HepG2 (cell line): ENCODE data around the gene INTS1. TPM values are rescaled to one million over a fixed set of nuclear protein-coding genes. Genes with fewer than 3 reads are reported as not detected.
A peak's percentile ranks its signal among the peaks of the same experiment; 100 is the strongest.

Experiments used
- AKAP8 ChIP-seq: sonication (generic); formaldehyde crosslinking; IDR thresholded peaks from 2 replicates; pipeline ENCODE4 v1.5.1; 2020; ENCODE audit warnings: mild to moderate bottlenecking, missing genetic modification reagents
- BORCS8-MEF2B ChIP-seq: sonication (generic); formaldehyde crosslinking; IDR thresholded peaks from 2 replicates; pipeline ENCODE4 v1.8.0; 2022; ENCODE audit warnings: mild to moderate bottlenecking, missing genetic modification reagents
- CEBPZ ChIP-seq: IDR thresholded peaks from 2 replicates; pipeline ENCODE4 v1.6.1; 2012; ENCODE audit warnings: low read length, improper control_type of control experiment
- CHCHD3 ChIP-seq: sonication (generic); formaldehyde crosslinking; IDR thresholded peaks from 2 replicates; pipeline ENCODE4 v1.8.0; 2022; ENCODE audit warnings: mild to moderate bottlenecking, missing genetic modification reagents, moderate library complexity
- HDAC6 ChIP-seq: fragments of 200-600 bp; sonication (generic); IDR thresholded peaks from 2 replicates; pipeline ENCODE4 v1.7.0; 2017; ENCODE audit warnings: mild to moderate bottlenecking, antibody characterized with exemption, low read length, low read depth
- KDM5B ChIP-seq: sonication (generic); formaldehyde crosslinking; IDR thresholded peaks from 2 replicates; pipeline ENCODE4 v1.4.0; 2020; ENCODE audit warnings: missing genetic modification reagents, mild to moderate bottlenecking, borderline replicate concordance
- MYC ChIP-seq: sonication (generic); formaldehyde crosslinking; IDR thresholded peaks from 2 replicates; pipeline ENCODE4 v1.9.0; 2021; ENCODE audit warnings: missing genetic modification reagents, borderline replicate concordance
- RXRA ChIP-seq: sonication (generic); formaldehyde crosslinking; IDR thresholded peaks from 2 replicates; pipeline ENCODE4 v1.5.1; 2020; ENCODE audit warnings: missing genetic modification reagents
- ZNF251 ChIP-seq: sonication (generic); formaldehyde crosslinking; IDR thresholded peaks from 2 replicates; pipeline ENCODE4 v1.9.0; 2021; ENCODE audit warnings: mild to moderate bottlenecking, missing genetic modification reagents
- ZNF547 ChIP-seq: sonication (generic); formaldehyde crosslinking; IDR thresholded peaks from 2 replicates; pipeline ENCODE4 v1.5.1; 2020; ENCODE audit warnings: mild to moderate bottlenecking, missing genetic modification reagents
- ZNF569 ChIP-seq: sonication (generic); formaldehyde crosslinking; IDR thresholded peaks from 2 replicates; pipeline ENCODE4 v1.5.0; 2020; ENCODE audit warnings: mild to moderate bottlenecking, missing genetic modification reagents, moderate library complexity, borderline replicate concordance
- polyA plus RNA-seq, 8 experiments: library from polyadenylated mRNA; depleted of rRNA in 3 of 8; stranded (reverse) in 7 of 8; unstranded in 1 of 8; fragments of >200 nt; fragmentation: Illumina TruSeq in 4 of 8; extraction: Trizol in 4 of 8; gene quantifications; 2 replicates each; pipeline versions ENCODE4 v1.2.1 to v1.2.3, GENCODE V29; 2011 to 2016; ENCODE audit warnings: low read depth in 4 of 8, missing spikeins in 1 of 8, mixed read lengths in 1 of 8; ENCODE audit not compliant: insufficient read depth in 1 of 8
- total RNA-seq, 5 experiments: library from RNA; depleted of rRNA; stranded (reverse); fragments of >200 nt; fragmentation: Illumina TruSeq; extraction: Trizol; gene quantifications; 2 replicates each; pipeline ENCODE4 v1.2.3, GENCODE V29; 2016; ENCODE audit warnings: low read depth in 1 of 5
- TF ChIP-seq, protein P1 (sequence below): sonication (generic); formaldehyde crosslinking; IDR thresholded peaks from 2 replicates; pipeline ENCODE4 v1.4.0; 2020; ENCODE audit warnings: missing genetic modification reagents, borderline replicate concordance
- TF ChIP-seq, protein P2 (sequence below): sonication (generic); formaldehyde crosslinking; IDR thresholded peaks from one replicate; pipeline ENCODE4 v1.5.1; 2020; ENCODE audit warnings: mild to moderate bottlenecking, missing genetic modification reagents; ENCODE audit errors: not compliant biosample characterization

INTS1 gene
- total and polyA plus RNA-seq, 2 of the 13 experiments (the other 11 are each of a cell fraction or from before 2014, with no cell fraction given): 13.7 to 29.0 TPM

- TF ChIP-seq, protein P1, sequence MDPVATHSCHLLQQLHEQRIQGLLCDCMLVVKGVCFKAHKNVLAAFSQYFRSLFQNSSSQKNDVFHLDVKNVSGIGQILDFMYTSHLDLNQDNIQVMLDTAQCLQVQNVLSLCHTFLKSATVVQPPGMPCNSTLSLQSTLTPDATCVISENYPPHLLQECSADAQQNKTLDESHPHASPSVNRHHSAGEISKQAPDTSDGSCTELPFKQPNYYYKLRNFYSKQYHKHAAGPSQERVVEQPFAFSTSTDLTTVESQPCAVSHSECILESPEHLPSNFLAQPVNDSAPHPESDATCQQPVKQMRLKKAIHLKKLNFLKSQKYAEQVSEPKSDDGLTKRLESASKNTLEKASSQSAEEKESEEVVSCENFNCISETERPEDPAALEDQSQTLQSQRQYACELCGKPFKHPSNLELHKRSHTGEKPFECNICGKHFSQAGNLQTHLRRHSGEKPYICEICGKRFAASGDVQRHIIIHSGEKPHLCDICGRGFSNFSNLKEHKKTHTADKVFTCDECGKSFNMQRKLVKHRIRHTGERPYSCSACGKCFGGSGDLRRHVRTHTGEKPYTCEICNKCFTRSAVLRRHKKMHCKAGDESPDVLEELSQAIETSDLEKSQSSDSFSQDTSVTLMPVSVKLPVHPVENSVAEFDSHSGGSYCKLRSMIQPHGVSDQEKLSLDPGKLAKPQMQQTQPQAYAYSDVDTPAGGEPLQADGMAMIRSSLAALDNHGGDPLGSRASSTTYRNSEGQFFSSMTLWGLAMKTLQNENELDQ (CRISPR knock-in tag): no peak
- no peak for TF ChIP-seq AKAP8 (CRISPR knock-in tag)
- no peak for TF ChIP-seq HDAC6
- TF ChIP-seq ZNF569 (CRISPR knock-in tag): no peak
- TF ChIP-seq KDM5B (CRISPR knock-in tag): no peak
- peak; percentile 42 for TF ChIP-seq ZNF547 (CRISPR knock-in tag)
- TF ChIP-seq CHCHD3 (CRISPR knock-in tag): 0 out of 2 replicates have a peak, but pooled peaks have one; percentile 22
- TF ChIP-seq, protein P2, sequence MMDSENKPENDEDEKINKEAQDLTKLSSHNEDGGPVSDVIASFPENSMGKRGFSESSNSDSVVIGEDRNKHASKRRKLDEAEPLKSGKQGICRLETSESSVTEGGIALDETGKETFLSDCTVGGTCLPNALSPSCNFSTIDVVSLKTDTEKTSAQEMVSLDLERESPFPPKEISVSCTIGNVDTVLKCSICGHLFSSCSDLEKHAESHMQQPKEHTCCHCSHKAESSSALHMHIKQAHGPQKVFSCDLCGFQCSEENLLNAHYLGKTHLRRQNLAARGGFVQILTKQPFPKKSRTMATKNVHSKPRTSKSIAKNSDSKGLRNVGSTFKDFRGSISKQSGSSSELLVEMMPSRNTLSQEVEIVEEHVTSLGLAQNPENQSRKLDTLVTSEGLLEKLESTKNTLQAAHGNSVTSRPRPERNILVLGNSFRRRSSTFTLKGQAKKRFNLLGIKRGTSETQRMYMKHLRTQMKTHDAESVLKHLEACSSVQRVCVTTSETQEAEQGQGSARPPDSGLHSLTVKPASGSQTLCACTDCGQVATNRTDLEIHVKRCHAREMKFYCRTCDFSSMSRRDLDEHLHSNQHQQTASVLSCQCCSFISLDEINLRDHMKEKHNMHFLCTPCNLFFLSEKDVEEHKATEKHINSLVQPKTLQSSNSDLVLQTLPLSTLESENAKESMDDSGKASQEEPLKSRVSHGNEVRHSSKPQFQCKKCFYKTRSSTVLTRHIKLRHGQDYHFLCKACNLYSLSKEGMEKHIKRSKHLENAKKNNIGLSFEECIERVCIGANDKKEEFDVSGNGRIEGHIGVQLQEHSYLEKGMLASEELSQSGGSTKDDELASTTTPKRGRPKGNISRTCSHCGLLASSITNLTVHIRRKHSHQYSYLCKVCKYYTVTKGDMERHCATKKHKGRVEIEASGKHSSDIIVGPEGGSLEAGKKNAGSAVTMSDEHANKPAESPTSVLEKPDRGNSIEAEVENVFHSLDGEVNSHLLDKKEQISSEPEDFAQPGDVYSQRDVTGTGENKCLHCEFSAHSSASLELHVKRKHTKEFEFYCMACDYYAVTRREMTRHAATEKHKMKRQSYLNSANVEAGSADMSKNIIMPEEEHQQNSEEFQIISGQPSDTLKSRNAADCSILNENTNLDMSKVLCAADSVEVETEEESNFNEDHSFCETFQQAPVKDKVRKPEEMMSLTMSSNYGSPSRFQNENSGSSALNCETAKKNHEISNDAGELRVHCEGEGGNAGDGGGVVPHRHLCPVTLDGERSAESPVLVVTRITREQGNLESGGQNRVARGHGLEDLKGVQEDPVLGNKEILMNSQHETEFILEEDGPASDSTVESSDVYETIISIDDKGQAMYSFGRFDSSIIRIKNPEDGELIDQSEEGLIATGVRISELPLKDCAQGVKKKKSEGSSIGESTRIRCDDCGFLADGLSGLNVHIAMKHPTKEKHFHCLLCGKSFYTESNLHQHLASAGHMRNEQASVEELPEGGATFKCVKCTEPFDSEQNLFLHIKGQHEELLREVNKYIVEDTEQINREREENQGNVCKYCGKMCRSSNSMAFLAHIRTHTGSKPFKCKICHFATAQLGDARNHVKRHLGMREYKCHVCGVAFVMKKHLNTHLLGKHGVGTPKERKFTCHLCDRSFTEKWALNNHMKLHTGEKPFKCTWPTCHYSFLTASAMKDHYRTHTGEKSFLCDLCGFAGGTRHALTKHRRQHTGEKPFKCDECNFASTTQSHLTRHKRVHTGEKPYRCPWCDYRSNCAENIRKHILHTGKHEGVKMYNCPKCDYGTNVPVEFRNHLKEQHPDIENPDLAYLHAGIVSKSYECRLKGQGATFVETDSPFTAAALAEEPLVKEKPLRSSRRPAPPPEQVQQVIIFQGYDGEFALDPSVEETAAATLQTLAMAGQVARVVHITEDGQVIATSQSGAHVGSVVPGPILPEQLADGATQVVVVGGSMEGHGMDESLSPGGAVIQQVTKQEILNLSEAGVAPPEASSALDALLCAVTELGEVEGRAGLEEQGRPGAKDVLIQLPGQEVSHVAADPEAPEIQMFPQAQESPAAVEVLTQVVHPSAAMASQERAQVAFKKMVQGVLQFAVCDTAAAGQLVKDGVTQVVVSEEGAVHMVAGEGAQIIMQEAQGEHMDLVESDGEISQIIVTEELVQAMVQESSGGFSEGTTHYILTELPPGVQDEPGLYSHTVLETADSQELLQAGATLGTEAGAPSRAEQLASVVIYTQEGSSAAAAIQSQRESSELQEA (CRISPR knock-in tag): no peak
- TF ChIP-seq CEBPZ: no peak
- TF ChIP-seq MYC (CRISPR knock-in tag): no peak
- TF ChIP-seq ZNF251 (CRISPR knock-in tag): no peak
- no peak for TF ChIP-seq BORCS8-MEF2B (CRISPR knock-in tag)
- TF ChIP-seq RXRA (CRISPR knock-in tag): no peak
Measured at GRCh38 chr7:1459920-1460820, 44.0 kb downstream of the INTS1 start (continued).
